Stomach (tissue), 4 donors: ENCODE data around the gene SLC12A1.

ENCODE experiments used
- CTCF ChIP-seq, 7 experiments: fragments of 450-650 bp in 4 of 7; fragments of 200-600 bp in 3 of 7; sonication (generic) in 3 of 7; IDR thresholded peaks; one replicate each; pipeline ENCODE4 v1.5.1; 2016 to 2019; ENCODE audit warnings: antibody characterized with exemption in 7 of 7, control low read depth in 2 of 7, mild to moderate bottlenecking in 1 of 7
- POLR2A ChIP-seq, 4 donors: fragments of 450-650 bp; IDR thresholded peaks; one replicate each; pipeline ENCODE4 v1.6.1; 2016; ENCODE audit warnings: antibody characterized with exemption in 4 of 4, control low read depth in 2 of 4, mild to moderate bottlenecking in 1 of 4, moderate library complexity in 1 of 4
- POLR2AphosphoS5 ChIP-seq, 3 donors: sonication (generic); formaldehyde crosslinking; IDR thresholded peaks; one replicate each; pipeline ENCODE4 v1.6.1; 2016; ENCODE audit warnings: antibody characterized with exemption in 3 of 3

- no peak for TF ChIP-seq POLR2A (IDR thresholded peaks at IDR 0.05)
- TF ChIP-seq CTCF (IDR thresholded peaks at IDR 0.05) = no peak
- TF ChIP-seq POLR2AphosphoS5 (IDR thresholded peaks at IDR 0.05) = no peak
Observed at GRCh38 chr15:48292458-48292857, 86.4 kb downstream of the SLC12A1 start.
